SHP77 treated with DMSO at 0.1 percent for 48 hours (cell line): Measurements from ENCODE around the gene AIFM2.
"Not testable (repeated sequence)": the region's sequence is repeated elsewhere in the genome, so short reads cannot be mapped to it uniquely, and the experiment has no call there.

Source experiments
- DNase-seq: peaks from one replicate; lab custom pipeline; 2025; lab: John Stamatoyannopoulos, UW

The AIFM2 gene

DNA sequence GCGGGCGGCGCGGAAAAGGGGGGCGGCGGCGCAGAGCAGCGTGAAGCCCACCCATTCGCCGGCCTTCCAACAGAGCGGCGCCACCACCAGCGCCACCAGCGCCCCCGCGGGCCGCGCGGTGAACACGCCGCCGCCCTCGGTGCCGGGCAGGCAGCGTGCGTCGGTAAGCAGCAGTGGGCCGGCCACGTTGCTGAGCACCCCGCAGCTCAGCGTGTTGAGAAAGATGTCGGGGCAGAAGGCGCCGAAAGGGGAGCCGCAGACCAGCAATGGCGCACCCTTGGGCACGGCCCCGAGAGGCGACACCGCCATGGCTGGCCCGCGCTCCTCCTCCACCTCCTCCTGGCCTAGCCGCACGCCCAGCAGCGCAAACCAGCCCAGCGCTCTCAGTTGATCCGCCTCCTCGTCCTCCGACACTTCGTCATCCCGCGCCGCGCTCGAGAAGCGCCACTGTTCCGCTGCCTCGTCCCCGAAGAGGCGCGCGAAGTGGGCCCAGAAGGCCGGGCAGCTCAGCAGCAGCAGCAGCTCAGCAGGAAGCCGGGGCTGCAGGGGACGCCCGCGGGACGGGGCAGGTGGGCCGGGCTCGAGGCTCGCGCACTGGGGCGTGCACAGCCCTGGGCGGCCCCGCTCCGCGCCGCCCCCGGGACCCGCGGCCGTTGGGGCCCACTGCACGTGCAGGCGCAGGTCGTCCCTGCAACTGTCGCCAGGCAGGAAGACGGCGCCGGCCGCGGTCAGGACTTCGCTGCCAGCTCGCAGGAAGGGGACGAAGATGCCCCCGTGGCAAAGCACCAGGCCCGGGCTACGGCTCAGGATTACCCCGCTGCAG is 13.3 kb upstream of the AIFM2 start:
- DNase-seq, result no peak

GRCh38 chr10:70145166-70145665 is 12.6 kb upstream of the AIFM2 start:
- DNase-seq, result no peak

- no peak for DNase-seq
Measured at GRCh38 chr10:70144372-70145110, 11.9 kb upstream of the AIFM2 start.

DNA sequence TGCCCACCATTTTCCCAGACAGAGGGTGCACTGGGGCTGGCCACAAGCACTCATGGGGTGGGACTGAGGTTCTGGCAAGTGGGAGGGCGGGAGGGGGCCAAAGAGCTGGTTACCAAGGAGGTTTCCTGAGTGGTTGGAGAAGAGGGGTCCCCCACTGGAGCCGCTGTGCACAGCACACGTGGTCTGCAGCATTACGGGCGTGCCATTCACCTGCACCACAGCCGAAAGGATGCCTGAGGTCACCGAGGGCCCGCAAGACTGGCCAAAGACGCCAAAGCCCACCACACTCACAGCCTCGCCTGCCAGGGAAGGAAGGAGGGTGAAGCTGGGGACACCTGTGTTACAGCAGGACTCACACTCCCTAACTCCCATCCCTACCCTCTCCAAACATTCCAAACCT is 9.9 kb upstream of the AIFM2 start:
- DNase-seq, result no peak

GRCh38 chr10:70140297-70140696 is 7.7 kb upstream of the AIFM2 start:
- DNase-seq, result no peak

GRCh38 chr10:70139997-70140250 is 7.3 kb upstream of the AIFM2 start:
- no peak for DNase-seq

GRCh38 chr10:70139151-70139996 is 6.7 kb upstream of the AIFM2 start:
- no peak for DNase-seq

GRCh38 chr10:70137927-70138883 is 5.6 kb upstream of the AIFM2 start:
- DNase-seq, result no peak

- DNase-seq, result no peak
Measured at GRCh38 chr10:70137135-70137534, 4.5 kb upstream of the AIFM2 start.

GRCh38 chr10:70135684-70136083 is 3.1 kb upstream of the AIFM2 start:
- no peak for DNase-seq

DNA sequence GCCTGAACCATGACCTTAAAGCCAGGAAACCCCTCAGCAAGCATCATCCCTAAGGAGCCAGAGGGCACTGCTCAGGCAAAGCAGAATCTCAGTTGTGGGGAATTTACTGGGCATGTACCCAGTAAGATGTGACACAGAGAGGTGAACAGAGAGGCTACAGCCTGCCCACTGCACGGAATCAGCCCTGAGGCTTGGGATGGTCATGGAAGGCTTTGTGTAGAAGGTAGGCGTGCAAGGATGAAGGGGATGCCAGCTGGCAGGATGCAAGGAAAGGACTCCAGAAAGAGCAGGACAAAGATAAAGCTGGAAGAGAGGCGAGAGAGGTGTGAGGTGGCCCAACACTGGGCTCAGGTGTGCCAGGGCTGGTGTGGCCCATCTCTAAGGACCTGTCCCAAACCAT is 2.4 kb upstream of the AIFM2 start:
- no peak for DNase-seq

DNA sequence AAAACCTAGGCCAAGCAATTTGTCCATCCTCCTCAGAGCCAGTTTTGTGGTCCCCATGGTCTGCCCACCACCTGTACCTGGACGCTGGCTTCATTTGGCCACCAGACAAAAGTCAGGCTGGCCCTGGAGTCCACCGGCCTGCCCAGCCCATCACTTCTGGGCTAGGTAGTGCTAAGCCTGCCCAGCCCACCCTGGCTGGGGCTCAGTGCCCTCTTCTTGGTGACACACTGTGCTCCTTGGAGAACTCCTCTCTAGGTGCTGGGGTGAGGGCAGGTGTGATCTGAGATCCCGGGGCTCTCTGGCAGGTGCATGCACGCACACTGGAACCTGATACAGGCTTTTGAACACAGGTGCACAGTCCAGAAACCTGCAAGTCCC is 1.1 kb downstream of the AIFM2 start:
- DNase-seq, result no peak

DNA sequence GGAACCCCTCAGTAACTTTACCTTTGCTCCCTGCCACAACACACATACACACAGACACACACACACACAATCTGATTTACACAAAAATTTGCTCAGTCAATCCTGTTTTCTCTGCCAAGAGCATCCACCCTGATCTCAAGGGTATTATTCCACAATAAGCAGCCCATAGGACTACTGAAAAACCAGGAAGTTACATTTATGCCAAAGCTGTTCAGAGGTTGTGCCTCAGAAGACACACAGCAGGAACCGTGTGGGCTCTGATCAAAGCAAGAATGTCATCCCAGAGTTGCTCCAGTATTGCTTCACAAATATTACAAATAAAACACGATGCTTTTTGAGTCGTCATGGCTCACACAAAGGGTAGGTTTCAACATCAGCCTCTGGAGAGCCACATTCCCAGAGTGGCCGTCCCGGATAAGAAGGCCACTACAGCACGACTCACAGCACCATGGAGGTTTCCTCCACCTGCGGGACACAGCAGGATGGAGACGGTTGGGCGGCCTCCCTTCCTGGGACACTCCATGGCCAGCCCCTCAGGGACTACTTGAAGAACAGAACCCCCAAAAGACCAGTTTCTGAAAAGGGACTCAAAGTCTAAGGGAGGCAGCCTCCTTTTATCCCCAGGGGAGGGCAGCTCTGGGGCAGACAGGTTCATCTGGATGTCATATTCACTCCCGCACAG is 1.6 kb downstream of the AIFM2 start:
- DNase-seq, result no peak

- DNase-seq, result no peak
Measured at GRCh38 chr10:70126700-70127395, 5.8 kb downstream of the AIFM2 start.

- DNase-seq, result no peak
Measured at GRCh38 chr10:70125918-70126552, 6.6 kb downstream of the AIFM2 start.

- no peak for DNase-seq
Measured at GRCh38 chr10:70124918-70125317, 7.7 kb downstream of the AIFM2 start.

DNA sequence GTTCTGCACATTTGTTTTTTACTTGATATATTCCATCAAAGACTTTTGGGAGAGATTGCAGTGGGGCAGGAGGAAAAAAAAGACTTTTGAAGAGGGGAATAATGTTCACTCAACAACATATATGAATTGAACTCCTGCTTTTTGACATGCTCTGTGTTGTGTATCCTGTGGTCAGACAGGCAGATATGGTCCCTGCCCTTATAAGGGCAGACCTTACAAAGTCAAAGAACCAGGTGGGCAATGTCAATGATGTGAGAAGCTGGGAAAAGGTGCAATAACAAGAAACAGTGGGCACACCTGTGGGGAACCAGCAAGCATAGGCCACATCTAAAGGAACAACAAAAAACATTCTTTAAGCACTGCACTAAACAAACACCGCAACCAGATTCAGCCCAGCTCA is 8.2 kb downstream of the AIFM2 start:
- no peak for DNase-seq

- no peak for DNase-seq
Measured at GRCh38 chr10:70123817-70124216, 8.8 kb downstream of the AIFM2 start.

DNA sequence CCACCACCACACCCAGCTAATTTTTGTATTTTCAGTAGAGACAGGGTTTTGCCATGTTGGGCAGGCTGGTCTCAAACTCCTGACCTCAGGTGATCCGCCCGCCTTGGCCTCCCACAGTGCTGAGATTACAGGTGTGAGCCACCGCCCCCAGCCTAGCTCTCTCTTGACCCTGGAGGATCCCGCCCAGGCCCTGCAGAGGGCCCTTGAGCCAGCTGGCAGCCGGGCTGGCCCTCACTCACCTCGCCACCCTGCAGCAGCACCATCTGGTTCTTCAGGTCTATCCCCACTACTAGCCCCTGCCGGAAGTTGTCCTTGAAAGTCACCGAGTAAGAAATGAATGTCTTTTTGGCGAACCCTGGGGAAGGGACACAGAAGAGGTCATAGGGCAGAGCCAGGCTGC is 9.5 kb downstream of the AIFM2 start:
- DNase-seq, result not testable (repeated sequence)

DNA sequence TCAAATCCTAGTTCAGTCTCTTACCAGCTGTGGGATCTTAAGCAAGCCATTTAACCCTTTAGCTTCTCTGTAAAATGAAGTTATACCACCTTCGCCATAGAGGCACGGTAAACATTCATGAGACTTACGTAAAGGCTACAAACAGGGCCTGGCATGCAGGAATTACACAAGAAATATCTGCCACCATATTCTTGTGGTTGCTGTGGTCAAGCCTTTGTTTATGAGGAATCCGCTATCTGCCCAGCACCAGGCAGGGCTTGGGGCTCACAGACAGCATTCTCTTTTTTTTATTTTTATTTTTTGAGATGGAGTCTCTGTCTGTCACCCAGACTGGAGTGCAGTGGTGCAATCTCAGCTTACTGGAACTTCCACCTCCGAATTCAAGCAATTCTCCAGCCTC is 9.9 kb downstream of the AIFM2 start:
- DNase-seq, result no peak
